ENCODE data around the gene ZBTB34. TPM values are rescaled to one million over a fixed set of nuclear protein-coding genes. Genes with fewer than 3 reads are reported as not detected.

The ZBTB34 gene
- total and polyA plus RNA-seq, 9 of the 15 experiments (the other 6 are each of a cell fraction or from before 2014, with no cell fraction given) = 2.7 to 15.6 (median 9.8) TPM

DNA sequence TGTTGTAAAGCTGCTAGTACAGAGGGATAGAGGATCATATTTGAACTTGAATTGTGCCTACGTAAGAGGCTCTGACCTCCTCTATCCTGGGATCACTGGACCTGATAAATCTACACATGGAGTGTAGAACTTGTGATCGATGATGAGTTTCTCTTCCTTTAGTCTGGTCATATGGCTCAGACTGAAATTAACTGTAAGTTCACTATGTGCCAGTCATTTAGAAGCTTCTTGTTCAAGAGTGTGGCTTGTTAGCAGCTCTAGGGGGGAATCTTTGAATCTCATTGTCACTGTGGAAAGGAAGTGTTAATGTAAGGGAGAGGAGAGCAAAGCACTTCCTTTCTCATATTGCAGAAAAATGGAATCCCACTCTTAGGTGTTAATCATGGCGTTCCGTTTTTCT is 12.1 kb downstream of the ZBTB34 start:
- Histone ChIP-seq H3K9me3 (replicated peaks; ENCODE audit: control insufficient read depth, insufficient read depth, low read depth, low read length) (no peaks in the 10 kb centered on the region), H3K9me1 (ENCODE audit: control insufficient read depth, insufficient read depth, low read length) (no peaks in the 10 kb centered on the region), H3K9ac (ENCODE audit: insufficient read depth in 1 of 2, low read depth in 2 of 2, low read length in 2 of 2) (no peak overlapping the region), H3K4me3 (no peak overlapping the region), H3K27me3 (ENCODE audit: control insufficient read depth in 2 of 2, insufficient read depth in 2 of 2, low read length in 2 of 2) (no peaks in the 10 kb centered on the region), H3K27ac (ENCODE audit: extremely low read depth, low read depth, low read length) (peak overlapping the region; percentile 16; the same call in 1 of the 3 replicates), H3K36me3 (ENCODE audit: control insufficient read depth, insufficient read depth, low read length) (peaks cover 12% of the 10 kb centered on the region; the same call in 1 of the 3 replicates), H3K79me2 (ENCODE audit: control insufficient read depth, insufficient read depth, low read length) (peaks cover 50% of the 10 kb centered on the region), H4K20me1 (replicated peaks; ENCODE audit: control insufficient read depth, insufficient read depth, low read length) (peaks cover 6% of the 10 kb centered on the region; the same call in 1 of the 2 replicates), H3K4me1 (replicated peaks in 1 of 2; ENCODE audit: control insufficient read depth in 2 of 2, insufficient read depth in 2 of 2, low read length in 2 of 2) (peaks cover 6 to 7% of the 10 kb centered on the region in 2 experiments; a peak in 3 of 5 replicates), H2AFZ (ENCODE audit: low read depth, low read length) (no peak overlapping the region), H3K4me2 (ENCODE audit: insufficient read depth, low read length) (no peak overlapping the region)
- FAIRE-seq (peak; percentile 75), ATAC-seq (peak; percentile 42), DNase-seq (ENCODE audit: extremely low read depth in 1 of 4, low spot score in 3 of 4) (no peak)
- ChIA-PET POLR2A (interaction anchor here (0.7 to 3.9 kb wide), 3 partner anchors 10 to 17 kb away, joined by 3 to 20 read pairs (median 4); no protein-coding TSS in a partner anchor), CTCF (ENCODE audit: low intra/inter-chr PET ratio) (interaction anchor here (0.5 kb wide), 1 partner anchor 64 kb away, joined by 4 read pairs; no protein-coding TSS in a partner anchor)
- 52% methylated on average over 4 of the region's 4 CpGs for WGBS (ENCODE audit: insufficient coverage, low coverage, missing lambda C conversion rate)
- BruUV-seq (replicated peaks) = no TSS peak
- intact Hi-C loops (cut with micrococcal nuclease) = no loop called here
- no peak for TF ChIP-seq USF2 (CRISPR knock-in tag; IDR thresholded peaks at IDR 0.05)
- TF ChIP-seq CHCHD3 (CRISPR knock-in tag; IDR thresholded peaks at IDR 0.05) = no peak
- TF ChIP-seq RCOR1 (IDR thresholded peaks at IDR 0.05; ENCODE audit: borderline replicate concordance in 1 of 2, low read depth in 2 of 2, low read length in 2 of 2) = no peak
- peak; percentile 35; the same call in 1 of the 2 replicates for TF ChIP-seq SPI1 (IDR thresholded peaks at IDR 0.05; ENCODE audit: borderline replicate concordance, low read depth, low read length)
- TF ChIP-seq ZNF75A (CRISPR knock-in tag; IDR thresholded peaks at IDR 0.05) = no peak
- TF ChIP-seq, protein P1, sequence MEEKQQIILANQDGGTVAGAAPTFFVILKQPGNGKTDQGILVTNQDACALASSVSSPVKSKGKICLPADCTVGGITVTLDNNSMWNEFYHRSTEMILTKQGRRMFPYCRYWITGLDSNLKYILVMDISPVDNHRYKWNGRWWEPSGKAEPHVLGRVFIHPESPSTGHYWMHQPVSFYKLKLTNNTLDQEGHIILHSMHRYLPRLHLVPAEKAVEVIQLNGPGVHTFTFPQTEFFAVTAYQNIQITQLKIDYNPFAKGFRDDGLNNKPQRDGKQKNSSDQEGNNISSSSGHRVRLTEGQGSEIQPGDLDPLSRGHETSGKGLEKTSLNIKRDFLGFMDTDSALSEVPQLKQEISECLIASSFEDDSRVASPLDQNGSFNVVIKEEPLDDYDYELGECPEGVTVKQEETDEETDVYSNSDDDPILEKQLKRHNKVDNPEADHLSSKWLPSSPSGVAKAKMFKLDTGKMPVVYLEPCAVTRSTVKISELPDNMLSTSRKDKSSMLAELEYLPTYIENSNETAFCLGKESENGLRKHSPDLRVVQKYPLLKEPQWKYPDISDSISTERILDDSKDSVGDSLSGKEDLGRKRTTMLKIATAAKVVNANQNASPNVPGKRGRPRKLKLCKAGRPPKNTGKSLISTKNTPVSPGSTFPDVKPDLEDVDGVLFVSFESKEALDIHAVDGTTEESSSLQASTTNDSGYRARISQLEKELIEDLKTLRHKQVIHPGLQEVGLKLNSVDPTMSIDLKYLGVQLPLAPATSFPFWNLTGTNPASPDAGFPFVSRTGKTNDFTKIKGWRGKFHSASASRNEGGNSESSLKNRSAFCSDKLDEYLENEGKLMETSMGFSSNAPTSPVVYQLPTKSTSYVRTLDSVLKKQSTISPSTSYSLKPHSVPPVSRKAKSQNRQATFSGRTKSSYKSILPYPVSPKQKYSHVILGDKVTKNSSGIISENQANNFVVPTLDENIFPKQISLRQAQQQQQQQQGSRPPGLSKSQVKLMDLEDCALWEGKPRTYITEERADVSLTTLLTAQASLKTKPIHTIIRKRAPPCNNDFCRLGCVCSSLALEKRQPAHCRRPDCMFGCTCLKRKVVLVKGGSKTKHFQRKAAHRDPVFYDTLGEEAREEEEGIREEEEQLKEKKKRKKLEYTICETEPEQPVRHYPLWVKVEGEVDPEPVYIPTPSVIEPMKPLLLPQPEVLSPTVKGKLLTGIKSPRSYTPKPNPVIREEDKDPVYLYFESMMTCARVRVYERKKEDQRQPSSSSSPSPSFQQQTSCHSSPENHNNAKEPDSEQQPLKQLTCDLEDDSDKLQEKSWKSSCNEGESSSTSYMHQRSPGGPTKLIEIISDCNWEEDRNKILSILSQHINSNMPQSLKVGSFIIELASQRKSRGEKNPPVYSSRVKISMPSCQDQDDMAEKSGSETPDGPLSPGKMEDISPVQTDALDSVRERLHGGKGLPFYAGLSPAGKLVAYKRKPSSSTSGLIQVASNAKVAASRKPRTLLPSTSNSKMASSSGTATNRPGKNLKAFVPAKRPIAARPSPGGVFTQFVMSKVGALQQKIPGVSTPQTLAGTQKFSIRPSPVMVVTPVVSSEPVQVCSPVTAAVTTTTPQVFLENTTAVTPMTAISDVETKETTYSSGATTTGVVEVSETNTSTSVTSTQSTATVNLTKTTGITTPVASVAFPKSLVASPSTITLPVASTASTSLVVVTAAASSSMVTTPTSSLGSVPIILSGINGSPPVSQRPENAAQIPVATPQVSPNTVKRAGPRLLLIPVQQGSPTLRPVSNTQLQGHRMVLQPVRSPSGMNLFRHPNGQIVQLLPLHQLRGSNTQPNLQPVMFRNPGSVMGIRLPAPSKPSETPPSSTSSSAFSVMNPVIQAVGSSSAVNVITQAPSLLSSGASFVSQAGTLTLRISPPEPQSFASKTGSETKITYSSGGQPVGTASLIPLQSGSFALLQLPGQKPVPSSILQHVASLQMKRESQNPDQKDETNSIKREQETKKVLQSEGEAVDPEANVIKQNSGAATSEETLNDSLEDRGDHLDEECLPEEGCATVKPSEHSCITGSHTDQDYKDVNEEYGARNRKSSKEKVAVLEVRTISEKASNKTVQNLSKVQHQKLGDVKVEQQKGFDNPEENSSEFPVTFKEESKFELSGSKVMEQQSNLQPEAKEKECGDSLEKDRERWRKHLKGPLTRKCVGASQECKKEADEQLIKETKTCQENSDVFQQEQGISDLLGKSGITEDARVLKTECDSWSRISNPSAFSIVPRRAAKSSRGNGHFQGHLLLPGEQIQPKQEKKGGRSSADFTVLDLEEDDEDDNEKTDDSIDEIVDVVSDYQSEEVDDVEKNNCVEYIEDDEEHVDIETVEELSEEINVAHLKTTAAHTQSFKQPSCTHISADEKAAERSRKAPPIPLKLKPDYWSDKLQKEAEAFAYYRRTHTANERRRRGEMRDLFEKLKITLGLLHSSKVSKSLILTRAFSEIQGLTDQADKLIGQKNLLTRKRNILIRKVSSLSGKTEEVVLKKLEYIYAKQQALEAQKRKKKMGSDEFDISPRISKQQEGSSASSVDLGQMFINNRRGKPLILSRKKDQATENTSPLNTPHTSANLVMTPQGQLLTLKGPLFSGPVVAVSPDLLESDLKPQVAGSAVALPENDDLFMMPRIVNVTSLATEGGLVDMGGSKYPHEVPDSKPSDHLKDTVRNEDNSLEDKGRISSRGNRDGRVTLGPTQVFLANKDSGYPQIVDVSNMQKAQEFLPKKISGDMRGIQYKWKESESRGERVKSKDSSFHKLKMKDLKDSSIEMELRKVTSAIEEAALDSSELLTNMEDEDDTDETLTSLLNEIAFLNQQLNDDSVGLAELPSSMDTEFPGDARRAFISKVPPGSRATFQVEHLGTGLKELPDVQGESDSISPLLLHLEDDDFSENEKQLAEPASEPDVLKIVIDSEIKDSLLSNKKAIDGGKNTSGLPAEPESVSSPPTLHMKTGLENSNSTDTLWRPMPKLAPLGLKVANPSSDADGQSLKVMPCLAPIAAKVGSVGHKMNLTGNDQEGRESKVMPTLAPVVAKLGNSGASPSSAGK (IDR thresholded peaks at IDR 0.05) = no peak
- no peak for TF ChIP-seq RBM15 (IDR thresholded peaks at IDR 0.05; ENCODE audit: insufficient read depth, low read length)
- no peak for TF ChIP-seq NFYB (IDR thresholded peaks at IDR 0.05; ENCODE audit: extremely low read depth, insufficient read length)
- TF ChIP-seq ZZZ3 (IDR thresholded peaks at IDR 0.05) = no peak
- in situ Hi-C loops (cut with MboI) = no loop called here

All from K562 (cell line).